GM12878 (cell line): ENCODE results near the gene RTEL1.

Experiments used
- EP300 ChIP-seq, 2 experiments: fragments of 150-350 bp in 1 of 2; IDR thresholded peaks; 2 replicates each; pipeline ENCODE4 v1.6.1; 2011 to 2012; ENCODE audit warnings: low read depth in 2 of 2, low read length in 2 of 2, borderline replicate concordance in 1 of 2, improper control_type of control experiment in 1 of 2, inconsistent platforms in 1 of 2; ENCODE audit not compliant: control insufficient read depth in 1 of 2
- SIN3A ChIP-seq: IDR thresholded peaks from 2 replicates; pipeline ENCODE4 v1.6.1; 2012; ENCODE audit warnings: low read depth, low read length, improper control_type of control experiment
- TCF12 ChIP-seq: IDR thresholded peaks from 2 replicates; pipeline ENCODE4 v1.6.1; 2011; ENCODE audit warnings: low read depth, mild to moderate bottlenecking, low read length
- TF ChIP-seq, protein P1 (sequence below), 3 experiments: IDR thresholded peaks in 2 of 3; conservative IDR thresholded peaks in 1 of 3; 2 replicates each; pipeline ENCODE4 v1.5.1; 2011; ENCODE audit warnings: low read depth in 3 of 3, low read length in 3 of 3, mild to moderate bottlenecking in 3 of 3, control low read depth in 2 of 3, moderate library complexity in 2 of 3, inconsistent platforms in 1 of 3, mixed read lengths in 1 of 3; ENCODE audit not compliant: control insufficient read depth in 2 of 3, insufficient read depth in 1 of 3; ENCODE audit errors: extremely low read depth in 1 of 3
- TF ChIP-seq, protein P2 (sequence below): IDR thresholded peaks from 2 replicates; pipeline ENCODE4 v1.6.1; 2012; ENCODE audit warnings: low read depth, low read length, improper control_type of control experiment

- TF ChIP-seq, protein P1, sequence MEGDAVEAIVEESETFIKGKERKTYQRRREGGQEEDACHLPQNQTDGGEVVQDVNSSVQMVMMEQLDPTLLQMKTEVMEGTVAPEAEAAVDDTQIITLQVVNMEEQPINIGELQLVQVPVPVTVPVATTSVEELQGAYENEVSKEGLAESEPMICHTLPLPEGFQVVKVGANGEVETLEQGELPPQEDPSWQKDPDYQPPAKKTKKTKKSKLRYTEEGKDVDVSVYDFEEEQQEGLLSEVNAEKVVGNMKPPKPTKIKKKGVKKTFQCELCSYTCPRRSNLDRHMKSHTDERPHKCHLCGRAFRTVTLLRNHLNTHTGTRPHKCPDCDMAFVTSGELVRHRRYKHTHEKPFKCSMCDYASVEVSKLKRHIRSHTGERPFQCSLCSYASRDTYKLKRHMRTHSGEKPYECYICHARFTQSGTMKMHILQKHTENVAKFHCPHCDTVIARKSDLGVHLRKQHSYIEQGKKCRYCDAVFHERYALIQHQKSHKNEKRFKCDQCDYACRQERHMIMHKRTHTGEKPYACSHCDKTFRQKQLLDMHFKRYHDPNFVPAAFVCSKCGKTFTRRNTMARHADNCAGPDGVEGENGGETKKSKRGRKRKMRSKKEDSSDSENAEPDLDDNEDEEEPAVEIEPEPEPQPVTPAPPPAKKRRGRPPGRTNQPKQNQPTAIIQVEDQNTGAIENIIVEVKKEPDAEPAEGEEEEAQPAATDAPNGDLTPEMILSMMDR (IDR thresholded peaks at IDR 0.05 in 2 of 3, conservative IDR thresholded peaks at IDR 0.05 in 1 of 3; ENCODE audit: control insufficient read depth in 2 of 3, extremely low read depth in 1 of 3, insufficient read depth in 1 of 3, low read depth in 3 of 3, low read length in 3 of 3), result no peak
- TF ChIP-seq EP300 (IDR thresholded peaks at IDR 0.05; ENCODE audit: borderline replicate concordance in 1 of 2, control insufficient read depth in 1 of 2, low read depth in 2 of 2, low read length in 2 of 2) (no peak), SIN3A (no peak), TCF12 (no peak)
- TF ChIP-seq, protein P2, sequence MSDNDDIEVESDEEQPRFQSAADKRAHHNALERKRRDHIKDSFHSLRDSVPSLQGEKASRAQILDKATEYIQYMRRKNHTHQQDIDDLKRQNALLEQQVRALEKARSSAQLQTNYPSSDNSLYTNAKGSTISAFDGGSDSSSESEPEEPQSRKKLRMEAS, result no peak
Measured at GRCh38 chr20:63738687-63739129, 80.6 kb downstream of the RTEL1 start.
